Sigmoid colon (tissue), 7 donors: ENCODE measurements around the gene MX2. TPM values are rescaled to one million over a fixed set of nuclear protein-coding genes. Genes with fewer than 3 reads are reported as not detected.

Experiments used
- DNase-seq: peaks from one replicate; pipeline ENCODE4 v3.0.0-alpha.2; 2019
- H3K27ac ChIP-seq, 4 donors: fragments of 200-600 bp; sonication (generic); one replicate each; pipeline ENCODE4 v1.5.1; 2016 to 2019; ENCODE audit warnings: mild to moderate bottlenecking in 1 of 4
- H3K27me3 ChIP-seq, 3 donors: fragments of 200-600 bp; sonication (generic); one replicate each; pipeline ENCODE4 v1.5.1; 2019; ENCODE audit warnings: mild to moderate bottlenecking in 1 of 3
- H3K36me3 ChIP-seq, 4 donors: fragments of 200-600 bp; sonication (generic); one replicate each; pipeline ENCODE4 v1.5.1; 2016 to 2019
- H3K4me1 ChIP-seq, 4 donors: fragments of 200-600 bp; sonication (generic); one replicate each; pipeline ENCODE4 v1.5.1; 2017 to 2019
- H3K4me3 ChIP-seq, 4 donors: fragments of 200-600 bp; sonication (generic); one replicate each; pipeline ENCODE4 v1.5.1; 2017 to 2019; ENCODE audit warnings: mild to moderate bottlenecking in 2 of 4, moderate library complexity in 1 of 4
- H3K9me3 ChIP-seq, 4 donors: fragments of 200-600 bp in 3 of 4; sonication (generic) in 3 of 4; one replicate each; pipeline versions ENCODE4 v1.5.1 to v1.6.1; 2013 to 2019
- CTCF ChIP-seq, 4 experiments: fragments of 450-650 bp in 3 of 4; fragments of 200-600 bp in 1 of 4; IDR thresholded peaks; one replicate each; pipeline ENCODE4 v1.5.1; 2016 to 2019; ENCODE audit warnings: antibody characterized with exemption in 4 of 4, mild to moderate bottlenecking in 3 of 4, moderate library complexity in 2 of 4
- EP300 ChIP-seq, 4 donors: sonication (generic); formaldehyde crosslinking; IDR thresholded peaks; one replicate each; pipeline ENCODE4 v1.6.1; 2017; ENCODE audit warnings: antibody characterized with exemption in 4 of 4
- POLR2A ChIP-seq, 2 donors: fragments of 450-650 bp; IDR thresholded peaks; one replicate each; pipeline ENCODE4 v1.6.1; 2016; ENCODE audit warnings: antibody characterized with exemption in 2 of 2, mild to moderate bottlenecking in 2 of 2, moderate library complexity in 2 of 2
- POLR2AphosphoS5 ChIP-seq, 4 donors: sonication (generic); formaldehyde crosslinking; IDR thresholded peaks; one replicate each; pipeline ENCODE4 v1.6.1; 2017; ENCODE audit warnings: antibody characterized with exemption in 4 of 4
- whole genome bisulfite sequencing, 2 donors: extraction: QIAGEN DNeasy Blood & Tissue Kit; methylation state at CpG; one replicate each; pipeline ENCODE4 v1.1.7; 2013; 5-methylcytosine and 5-hydroxymethylcytosine counted together
- intact Hi-C: fragments of 100-400 bp; cut with DNase I; formaldehyde crosslinking; loops from one replicate; pipeline ENCODE4 v1.15.1; 2023
- polyA plus RNA-seq, 3 donors: library from polyadenylated mRNA; stranded (reverse); fragments of 200-250 nt; gene quantifications; one replicate each; pipeline ENCODE4 v1.2.3, GENCODE V29; 2013
- total RNA-seq, 4 donors: library from RNA; depleted of rRNA; stranded (reverse); fragments of >200 nt; gene quantifications; one replicate each; pipeline ENCODE4 v1.1.0, GENCODE V29; 2016
- donor health status: healthy with polysubstance abuse.
- donor health status: Bipolar disorder and iron deficiency.
- donor health status: healthy.

Gene MX2
- total and polyA plus RNA-seq, 7 donors: 2.5 to 23.9 (median 6.2) TPM

GRCh38 chr21:41388259-41388658, 26.4 kb downstream of the MX2 start:
- Histone ChIP-seq H3K9me3 (no peaks in the 10 kb centered on the region), H3K27me3 (no peaks in the 10 kb centered on the region), H3K4me3 (no peak overlapping the region), H3K36me3 (no peaks in the 10 kb centered on the region), H3K27ac (peak overlapping the region in 2 of 4 donors; percentile 52 to 56), H3K4me1 (no peaks in the 10 kb centered on the region)
- WGBS, 2 donors: 96 to 97% methylated on average over 14 of the region's 14 CpGs
- TF ChIP-seq EP300 (IDR thresholded peaks at IDR 0.05) (no peak), POLR2A (IDR thresholded peaks at IDR 0.05) (no peak), CTCF (IDR thresholded peaks at IDR 0.05) (no peak), POLR2AphosphoS5 (IDR thresholded peaks at IDR 0.05) (no peak)
- no peak for DNase-seq
- intact Hi-C loops: no loop called here

GRCh38 chr21:41390043-41390639, 28.3 kb downstream of the MX2 start:
- intact Hi-C loops: no loop called here
- Histone ChIP-seq H3K27me3 (no peaks in the 10 kb centered on the region), H3K36me3 (no peaks in the 10 kb centered on the region), H3K4me1 (no peaks in the 10 kb centered on the region), H3K9me3 (no peaks in the 10 kb centered on the region), H3K27ac (no peak overlapping the region), H3K4me3 (no peak overlapping the region)
- TF ChIP-seq EP300 (IDR thresholded peaks at IDR 0.05): no peak
- TF ChIP-seq POLR2A (IDR thresholded peaks at IDR 0.05): no peak
- no peak for TF ChIP-seq POLR2AphosphoS5 (IDR thresholded peaks at IDR 0.05)
- no peak for TF ChIP-seq CTCF (IDR thresholded peaks at IDR 0.05)
- no peak for DNase-seq
- 93 to 94% methylated on average over 17 of the region's 17 CpGs for WGBS, 2 donors

DNA sequence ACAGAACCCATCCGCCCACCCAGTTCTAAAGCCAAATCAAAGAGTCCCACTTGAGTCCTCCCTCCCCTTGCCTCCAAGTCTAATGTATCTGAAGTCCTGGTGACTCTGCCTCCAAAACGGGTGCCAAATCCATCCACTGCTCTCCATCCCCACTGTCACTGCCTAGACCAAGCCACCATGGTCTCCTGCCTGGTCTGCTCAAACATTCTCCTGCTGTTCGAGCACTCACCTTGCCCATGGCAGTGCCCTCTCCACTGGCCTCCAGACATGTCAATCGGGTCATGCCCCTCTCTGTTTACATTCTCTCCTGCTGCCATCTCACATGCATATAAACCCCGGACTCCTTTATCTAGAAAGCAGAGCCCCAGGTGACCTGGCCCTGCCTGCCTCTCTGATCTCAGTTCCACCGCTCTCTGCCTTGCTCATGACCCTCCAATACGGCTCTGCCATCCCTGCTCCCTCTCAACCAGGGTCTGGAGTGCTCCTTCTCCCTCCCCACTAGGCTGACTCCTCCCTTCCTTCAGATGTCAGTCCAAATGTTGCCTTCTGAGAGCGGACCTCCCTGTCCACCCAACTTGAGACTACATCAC, 32.1 kb downstream of the MX2 start:
- intact Hi-C loops: no loop called here

GRCh38 chr21:41396558-41397075, 34.8 kb downstream of the MX2 start:
- DNase-seq: no peak
- H3K9me3 ChIP-seq: no peaks in the 10 kb centered on the region
- no peak for TF ChIP-seq CTCF (IDR thresholded peaks at IDR 0.05)
- no peak for TF ChIP-seq EP300 (IDR thresholded peaks at IDR 0.05)
- TF ChIP-seq POLR2A (IDR thresholded peaks at IDR 0.05): no peak
- TF ChIP-seq POLR2AphosphoS5 (IDR thresholded peaks at IDR 0.05): no peak
- H3K4me3 ChIP-seq: no peak overlapping the region
- WGBS, 2 donors: 39 to 57% methylated on average over 7 of the region's 7 CpGs
- no peaks in the 10 kb centered on the region for H3K27me3 ChIP-seq
- no peaks in the 10 kb centered on the region for H3K36me3 ChIP-seq
- intact Hi-C loops: no loop called here
- no peaks in the 10 kb centered on the region for H3K4me1 ChIP-seq
- no peak overlapping the region for H3K27ac ChIP-seq

More for the DNA sequence above, 32.1 kb downstream of the MX2 start:
- WGBS, 2 donors: 91% methylated on average over 8 of the region's 8 CpGs
- Histone ChIP-seq H3K27me3 (no peaks in the 10 kb centered on the region), H3K27ac (no peak overlapping the region), H3K4me1 (no peaks in the 10 kb centered on the region), H3K36me3 (no peaks in the 10 kb centered on the region), H3K9me3 (no peaks in the 10 kb centered on the region), H3K4me3 (no peak overlapping the region)
- no peak for DNase-seq
- TF ChIP-seq POLR2A (IDR thresholded peaks at IDR 0.05): no peak
- TF ChIP-seq POLR2AphosphoS5 (IDR thresholded peaks at IDR 0.05): no peak
- no peak for TF ChIP-seq CTCF (IDR thresholded peaks at IDR 0.05)
- TF ChIP-seq EP300 (IDR thresholded peaks at IDR 0.05): no peak
